ENCODE data around the gene N4BP2.

The N4BP2 gene

GRCh38 chr4:40193578-40193977, 136.9 kb downstream of the N4BP2 start:
- no peak overlapping the region for H3K4me3 ChIP-seq (ENCODE audit: low read length)
- no peaks in the 10 kb centered on the region for H3K27me3 ChIP-seq (ENCODE audit: control insufficient read depth, insufficient read depth, low read length)
- H3K4me1 ChIP-seq (ENCODE audit: control insufficient read depth, insufficient read depth, low read length): peaks cover 26% of the 10 kb centered on the region
- H3K4me2 ChIP-seq (ENCODE audit: low read length): no peak overlapping the region
- H3K9ac ChIP-seq (ENCODE audit: low read depth, low read length): no peak overlapping the region
- no peaks in the 10 kb centered on the region for H3K36me3 ChIP-seq (ENCODE audit: insufficient read depth, low read length)
- no peaks in the 10 kb centered on the region for H3K9me3 ChIP-seq (replicated peaks; ENCODE audit: low read length)

DNA sequence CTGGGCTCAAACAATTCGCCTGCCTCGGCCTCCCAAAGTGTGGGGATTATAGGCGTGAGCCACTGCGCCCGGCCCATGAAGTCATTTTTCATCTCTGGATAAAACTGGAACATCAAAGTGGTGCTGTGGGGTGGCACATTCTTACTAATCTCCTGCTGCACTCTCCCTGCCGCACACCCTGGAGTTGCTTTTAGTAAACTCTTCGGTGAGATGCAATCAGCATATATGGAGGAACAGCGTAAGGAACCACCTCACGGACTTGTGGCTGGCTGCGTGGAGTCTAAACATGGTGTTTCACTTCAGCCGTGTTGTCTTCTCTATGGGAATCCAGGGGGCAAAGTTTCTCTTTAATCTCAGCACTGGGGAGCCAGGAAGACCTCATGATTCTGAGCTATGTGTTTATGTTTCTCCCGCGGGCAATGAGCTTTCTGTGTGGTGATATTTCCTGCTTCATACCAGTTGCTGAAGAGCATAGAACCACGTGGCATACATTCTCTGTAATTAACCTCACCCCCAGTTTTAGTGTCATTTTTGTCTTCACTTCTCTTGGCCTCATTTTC, 138.0 kb downstream of the N4BP2 start:
- Histone ChIP-seq H3K9me3 (replicated peaks; ENCODE audit: low read length) (no peaks in the 10 kb centered on the region), H3K4me3 (ENCODE audit: low read length) (no peak overlapping the region), H3K36me3 (ENCODE audit: insufficient read depth, low read length) (no peaks in the 10 kb centered on the region), H3K27me3 (ENCODE audit: control insufficient read depth, insufficient read depth, low read length) (no peaks in the 10 kb centered on the region), H3K9ac (ENCODE audit: low read depth, low read length) (no peak overlapping the region), H3K4me1 (ENCODE audit: control insufficient read depth, insufficient read depth, low read length) (peaks cover 26% of the 10 kb centered on the region), H3K4me2 (ENCODE audit: low read length) (no peak overlapping the region)

- H3K4me1 ChIP-seq (ENCODE audit: control insufficient read depth, insufficient read depth, low read length): peaks cover 18% of the 10 kb centered on the region
These were observed 138.8 kb downstream of the N4BP2 start for GRCh38 chr4:40195182-40196177.

DNA sequence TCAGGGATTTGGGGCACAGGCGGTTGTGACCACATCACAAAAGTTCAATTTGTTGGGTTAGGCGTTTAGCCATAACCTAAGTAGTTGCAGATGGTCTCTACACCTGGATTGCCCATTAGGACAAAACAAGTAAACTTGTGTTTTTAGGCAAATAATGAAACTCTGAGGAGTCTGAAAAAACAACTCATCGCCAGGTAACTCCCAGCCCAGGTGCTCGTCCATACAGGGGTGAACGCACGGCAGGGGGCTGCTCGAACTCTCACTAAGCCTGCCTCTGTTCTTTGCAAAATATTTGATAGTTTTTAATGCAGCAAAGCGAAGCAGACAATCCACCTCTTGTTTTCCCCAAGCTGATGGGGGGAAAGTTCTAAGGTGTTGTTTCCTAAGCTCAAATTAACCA, 139.6 kb downstream of the N4BP2 start:
- H3K36me3 ChIP-seq (ENCODE audit: insufficient read depth, low read length): no peaks in the 10 kb centered on the region
- no peak overlapping the region for H3K9ac ChIP-seq (ENCODE audit: low read depth, low read length)
- no peak overlapping the region for H3K4me3 ChIP-seq (ENCODE audit: low read length)
- H3K4me1 ChIP-seq (ENCODE audit: control insufficient read depth, insufficient read depth, low read length): peaks cover 11% of the 10 kb centered on the region
- no peak overlapping the region for H3K4me2 ChIP-seq (ENCODE audit: low read length)
- H3K9me3 ChIP-seq (replicated peaks; ENCODE audit: low read length): no peaks in the 10 kb centered on the region
- H3K27me3 ChIP-seq (ENCODE audit: control insufficient read depth, insufficient read depth, low read length): no peaks in the 10 kb centered on the region

More at GRCh38 chr4:40195182-40196177, 138.8 kb downstream of the N4BP2 start:
- H3K9me3 ChIP-seq (replicated peaks; ENCODE audit: low read length): no peaks in the 10 kb centered on the region
- no peaks in the 10 kb centered on the region for H3K27me3 ChIP-seq (ENCODE audit: control insufficient read depth, insufficient read depth, low read length)
- H3K4me3 ChIP-seq (ENCODE audit: low read length): no peak overlapping the region
- H3K9ac ChIP-seq (ENCODE audit: low read depth, low read length): no peak overlapping the region
- no peaks in the 10 kb centered on the region for H3K36me3 ChIP-seq (ENCODE audit: insufficient read depth, low read length)
- H3K4me2 ChIP-seq (ENCODE audit: low read length): no peak overlapping the region

- Histone ChIP-seq H3K4me3 (ENCODE audit: low read length) (no peak within 1 kb of the TSS), H3K9ac (ENCODE audit: low read depth, low read length) (no peak within 1 kb of the TSS), H3K36me3 (ENCODE audit: insufficient read depth, low read length) (no peaks in the 10 kb centered on the region), H3K4me2 (ENCODE audit: low read length) (no peak within 1 kb of the TSS), H3K27me3 (ENCODE audit: control insufficient read depth, insufficient read depth, low read length) (no peaks in the 10 kb centered on the region), H3K4me1 (ENCODE audit: control insufficient read depth, insufficient read depth, low read length) (peaks cover 6% of the 10 kb centered on the region), H3K9me3 (replicated peaks; ENCODE audit: low read length) (no peaks in the 10 kb centered on the region)
These were observed 140.2 kb downstream of the N4BP2 start, which contains the start of gene RHOH for GRCh38 chr4:40196724-40197281. TSS of gene RHOH (plus strand) at chr4:40197031. CDS start at chr4:40243387, 46,356 bp downstream.

GRCh38 chr4:40197879-40198689, 141.4 kb downstream of the N4BP2 start:
- Histone ChIP-seq H3K4me1 (ENCODE audit: control insufficient read depth, insufficient read depth, low read length) (no peaks in the 10 kb centered on the region), H3K9me3 (replicated peaks; ENCODE audit: low read length) (no peaks in the 10 kb centered on the region), H3K27me3 (ENCODE audit: control insufficient read depth, insufficient read depth, low read length) (no peaks in the 10 kb centered on the region), H3K4me3 (ENCODE audit: low read length) (no peak overlapping the region), H3K4me2 (ENCODE audit: low read length) (no peak overlapping the region), H3K36me3 (ENCODE audit: insufficient read depth, low read length) (no peaks in the 10 kb centered on the region), H3K9ac (ENCODE audit: low read depth, low read length) (no peak overlapping the region)

GRCh38 chr4:40199179-40199670, 142.6 kb downstream of the N4BP2 start:
- Histone ChIP-seq H3K4me3 (ENCODE audit: low read length) (no peak overlapping the region), H3K4me1 (ENCODE audit: control insufficient read depth, insufficient read depth, low read length) (no peaks in the 10 kb centered on the region), H3K36me3 (ENCODE audit: insufficient read depth, low read length) (no peaks in the 10 kb centered on the region), H3K9me3 (replicated peaks; ENCODE audit: low read length) (no peaks in the 10 kb centered on the region), H3K9ac (ENCODE audit: low read depth, low read length) (no peak overlapping the region), H3K27me3 (ENCODE audit: control insufficient read depth, insufficient read depth, low read length) (no peaks in the 10 kb centered on the region), H3K4me2 (ENCODE audit: low read length) (no peak overlapping the region)

DNA sequence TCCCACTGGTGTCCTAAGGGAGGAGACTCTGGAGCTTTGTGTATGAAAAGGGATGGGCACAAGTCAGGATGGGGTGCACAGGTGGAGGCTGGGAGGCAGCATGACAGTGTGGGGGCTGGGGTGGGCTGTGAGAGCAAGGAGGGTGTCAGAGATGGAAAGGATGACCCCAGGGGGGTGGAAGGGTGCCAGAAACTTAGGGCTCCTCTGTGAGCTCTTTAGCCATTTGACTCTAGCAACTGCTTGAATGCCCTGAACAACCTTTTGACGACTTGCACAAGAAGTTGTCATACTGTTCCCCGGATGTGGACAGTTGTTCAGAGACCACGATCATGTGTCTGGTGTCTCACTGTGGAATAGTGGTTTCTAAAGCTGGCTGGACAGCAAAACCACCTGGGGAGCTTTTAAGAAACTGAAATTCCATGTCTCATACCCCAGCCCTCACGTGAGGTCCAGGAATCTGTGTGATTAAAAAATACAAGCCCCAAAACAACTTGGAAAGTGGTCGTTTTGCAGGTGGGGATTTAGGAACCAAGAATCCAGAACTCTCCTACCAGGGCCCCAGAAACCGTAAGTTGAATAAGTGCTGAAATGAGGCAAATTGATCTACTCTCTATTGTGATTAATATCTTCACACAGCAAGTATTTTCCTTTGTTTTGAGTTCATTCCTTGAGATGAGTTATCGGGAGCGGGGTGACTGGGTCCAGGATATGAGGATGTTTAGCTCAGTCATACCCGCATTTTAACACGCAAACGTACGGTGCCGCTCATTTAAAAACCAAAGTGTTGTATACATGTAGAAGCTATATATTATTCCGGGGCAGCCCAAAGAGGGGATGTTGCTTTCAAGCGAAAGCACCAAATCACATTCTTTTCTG, 143.6 kb downstream of the N4BP2 start:
- no peaks in the 10 kb centered on the region for H3K36me3 ChIP-seq (ENCODE audit: insufficient read depth, low read length)
- H3K27me3 ChIP-seq (ENCODE audit: control insufficient read depth, insufficient read depth, low read length): no peaks in the 10 kb centered on the region
- H3K4me3 ChIP-seq (ENCODE audit: low read length): no peak overlapping the region
- H3K4me1 ChIP-seq (ENCODE audit: control insufficient read depth, insufficient read depth, low read length): no peaks in the 10 kb centered on the region
- H3K9ac ChIP-seq (ENCODE audit: low read depth, low read length): no peak overlapping the region
- no peak overlapping the region for H3K4me2 ChIP-seq (ENCODE audit: low read length)
- H3K9me3 ChIP-seq (replicated peaks; ENCODE audit: low read length): no peaks in the 10 kb centered on the region

GRCh38 chr4:40200875-40201801, 144.5 kb downstream of the N4BP2 start:
- no peaks in the 10 kb centered on the region for H3K4me1 ChIP-seq (ENCODE audit: control insufficient read depth, insufficient read depth, low read length)
- H3K27me3 ChIP-seq (ENCODE audit: control insufficient read depth, insufficient read depth, low read length): no peaks in the 10 kb centered on the region
- H3K9me3 ChIP-seq (replicated peaks; ENCODE audit: low read length): no peaks in the 10 kb centered on the region
- no peak overlapping the region for H3K4me2 ChIP-seq (ENCODE audit: low read length)
- no peak overlapping the region for H3K4me3 ChIP-seq (ENCODE audit: low read length)
- H3K9ac ChIP-seq (ENCODE audit: low read depth, low read length): no peak overlapping the region
- H3K36me3 ChIP-seq (ENCODE audit: insufficient read depth, low read length): no peaks in the 10 kb centered on the region

- no peak overlapping the region for H3K9ac ChIP-seq (ENCODE audit: low read depth, low read length)
These were observed 145.2 kb downstream of the N4BP2 start for GRCh38 chr4:40201898-40202297.

More at GRCh38 chr4:40201898-40202297, 145.2 kb downstream of the N4BP2 start:
- H3K4me3 ChIP-seq (ENCODE audit: low read length): no peak overlapping the region
- H3K27me3 ChIP-seq (ENCODE audit: control insufficient read depth, insufficient read depth, low read length): no peaks in the 10 kb centered on the region
- H3K4me2 ChIP-seq (ENCODE audit: low read length): no peak overlapping the region
- no peaks in the 10 kb centered on the region for H3K9me3 ChIP-seq (replicated peaks; ENCODE audit: low read length)
- no peaks in the 10 kb centered on the region for H3K36me3 ChIP-seq (ENCODE audit: insufficient read depth, low read length)
- no peaks in the 10 kb centered on the region for H3K4me1 ChIP-seq (ENCODE audit: control insufficient read depth, insufficient read depth, low read length)

Data from skeletal muscle satellite cell (primary cell).